HCT116 (cell line): Measurements from ENCODE around the gene ENTPD3. TPM values are rescaled to one million over a fixed set of nuclear protein-coding genes. Genes with fewer than 3 reads are reported as not detected.

Experiments used
- ATAC-seq: fragments of 200-7000 bp; cut with Tn5 transposase; 2 replicates; pipeline ENCODE4 v1.9.1; 2020; ENCODE audit warnings: mild to moderate bottlenecking, moderate library complexity
- BruUV-seq: library from RNA; stranded (reverse); fragments of 400-500 nt; replicated peaks from 2 replicates; lab custom pipeline; 2021; lab: Mats Ljungman, UMichigan
- CTCF ChIA-PET: fragments of 300-600 bp; sonication (Branson Sonifier 250); formaldehyde crosslinking; loops from one replicate; lab custom pipeline; 2021; ENCODE audit warnings: antibody characterized with exemption; lab: Charles Lee
- POLR2A ChIA-PET: fragments of 300-600, 350-600 bp; sonication (Branson Sonifier 250); formaldehyde crosslinking; loops from one replicate; lab custom pipeline; 2021; ENCODE audit warnings: antibody characterized with exemption; lab: Charles Lee
- RAD21 ChIA-PET, 2 experiments: fragments of 300-600 bp; sonication (Branson Sonifier 250); formaldehyde crosslinking; loops; one replicate each; lab custom pipeline; 2023; ENCODE audit warnings: low total read pairs in 2 of 2; ENCODE audit not compliant: uncharacterized antibody in 2 of 2, unreplicated experiment in 2 of 2, low non-redundant PET in 1 of 2; lab: Charles Lee
- DNase-seq: peaks from one replicate; pipeline ENCODE4 v3.0.0-alpha.2; 2010; ENCODE audit warnings: low read depth, low spot score
- H2AFZ ChIP-seq: fragments of 200-600 bp; shearing (Covaris generic), sonication (generic); 2 replicates; pipeline ENCODE4 v1.6.1; 2017; ENCODE audit warnings: low read depth, mixed run types, mixed read lengths, antibody characterized with exemption, low read length; ENCODE audit not compliant: poor library complexity, severe bottlenecking
- H3K27ac ChIP-seq: 2 replicates; pipeline ENCODE4 v1.5.1; 2012; ENCODE audit warnings: low read depth, low read length
- H3K27me3 ChIP-seq: fragments of 200-600 bp; sonication (generic); 2 replicates; pipeline ENCODE4 v1.6.1; 2016; ENCODE audit warnings: mixed run types, low read length, mixed read lengths; ENCODE audit not compliant: insufficient read depth
- H3K36me3 ChIP-seq, 2 experiments: fragments of 200-500 bp in 1 of 2; fragments of 200-600 bp in 1 of 2; sonication (Bioruptor generic) in 1 of 2; sonication (generic) in 1 of 2; 2 replicates each; pipeline versions ENCODE4 v1.5.1 to v1.6.1; 2014 to 2016; ENCODE audit warnings: low read length in 2 of 2, inconsistent platforms in 1 of 2, mixed read lengths in 1 of 2, mixed run types in 1 of 2; ENCODE audit not compliant: insufficient read depth in 2 of 2, control insufficient read depth in 1 of 2
- H3K4me1 ChIP-seq, 2 experiments: fragments of 200-600 bp in 1 of 2; sonication (generic) in 1 of 2; 2 replicates each; pipeline versions ENCODE4 v1.5.1 to v1.6.1; 2012 to 2017; ENCODE audit warnings: low read length in 2 of 2, inconsistent platforms in 1 of 2, mild to moderate bottlenecking in 1 of 2, mixed read lengths in 1 of 2, mixed run types in 1 of 2, moderate library complexity in 1 of 2; ENCODE audit not compliant: insufficient read depth in 2 of 2, control insufficient read depth in 1 of 2
- H3K4me2 ChIP-seq: fragments of 200-600 bp; sonication (generic); 2 replicates; pipeline ENCODE4 v1.6.1; 2017; ENCODE audit warnings: mixed run types, low read length, mixed read lengths
- H3K4me3 ChIP-seq, 2 experiments: fragments of 200-600 bp in 1 of 2; sonication (generic) in 1 of 2; replicated peaks in 1 of 2; 2 replicates each; pipeline ENCODE4 v1.5.1; 2011 to 2016; ENCODE audit warnings: low read length in 2 of 2, control low read depth in 1 of 2, low read depth in 1 of 2, mild to moderate bottlenecking in 1 of 2, mixed read lengths in 1 of 2, mixed run types in 1 of 2
- H3K79me2 ChIP-seq: fragments of 200-600 bp; sonication (generic); 2 replicates; pipeline ENCODE4 v1.6.1; 2017; ENCODE audit warnings: mild to moderate bottlenecking, mixed run types, low read length, moderate library complexity, mixed read lengths; ENCODE audit not compliant: insufficient read depth
- H3K9ac ChIP-seq: fragments of 200-600 bp; sonication (generic); 2 replicates; pipeline ENCODE4 v1.6.1; 2016; ENCODE audit warnings: low read length, mixed read lengths
- H3K9me2 ChIP-seq: fragments of 200-600 bp; sonication (generic), shearing (Covaris generic); 2 replicates; pipeline ENCODE4 v1.6.1; 2017; ENCODE audit warnings: mixed run types, mild to moderate bottlenecking, moderate library complexity; ENCODE audit not compliant: insufficient read depth
- H3K9me3 ChIP-seq, 2 experiments: fragments of 200-500 bp in 1 of 2; fragments of 200-600 bp in 1 of 2; sonication (Bioruptor generic) in 1 of 2; sonication (generic) in 1 of 2; 2 replicates each; pipeline ENCODE4 v1.6.1; 2014 to 2017; ENCODE audit warnings: low read length in 2 of 2, mixed read lengths in 2 of 2, inconsistent platforms in 1 of 2, low read depth in 1 of 2, mild to moderate bottlenecking in 1 of 2, mixed run types in 1 of 2, moderate library complexity in 1 of 2; ENCODE audit not compliant: control insufficient read depth in 1 of 2, insufficient read depth in 1 of 2
- H4K20me1 ChIP-seq: fragments of 200-600 bp; sonication (generic), shearing (Covaris generic); 2 replicates; pipeline ENCODE4 v1.6.1; 2017; ENCODE audit warnings: mixed run types, mild to moderate bottlenecking, moderate library complexity; ENCODE audit not compliant: insufficient read depth
- CEBPB ChIP-seq: IDR thresholded peaks from 2 replicates; pipeline ENCODE4 v1.6.1; 2012; ENCODE audit warnings: low read depth
- POLR2AphosphoS5 ChIP-seq: IDR thresholded peaks from 2 replicates; pipeline ENCODE4 v1.6.1; 2011; ENCODE audit warnings: mild to moderate bottlenecking, low read depth, low read length, moderate library complexity
- RAD21 ChIP-seq: IDR thresholded peaks from 2 replicates; pipeline ENCODE4 v1.6.1; 2012; ENCODE audit warnings: low read depth, mild to moderate bottlenecking
- SIN3A ChIP-seq: IDR thresholded peaks from 2 replicates; pipeline ENCODE4 v1.6.1; 2012; ENCODE audit warnings: low read depth
- SRF ChIP-seq: IDR thresholded peaks from 2 replicates; pipeline ENCODE4 v1.6.1; 2012; ENCODE audit warnings: low read depth
- TCF7L2 ChIP-seq: IDR thresholded peaks from 2 replicates; pipeline ENCODE4 v1.7.0; 2011; ENCODE audit warnings: borderline replicate concordance, inconsistent platforms; ENCODE audit not compliant: insufficient read depth, insufficient read length; ENCODE audit errors: extremely low read depth
- intact Hi-C: fragments of 100-400 bp; cut with micrococcal nuclease; formaldehyde crosslinking; loops from 2 replicates; pipeline ENCODE4 v1.10.0; 2022
- total RNA-seq: library from RNA; stranded (reverse); gene quantifications from one replicate; pipeline ENCODE4 v1.2.1, GENCODE V29; 2021; ENCODE audit not compliant: unreplicated experiment
- TF ChIP-seq, protein P1 (sequence below): IDR thresholded peaks from 2 replicates; pipeline ENCODE4 v1.6.1; 2012; ENCODE audit warnings: low read depth
- TF ChIP-seq, protein P2 (sequence below), 3 experiments: fragments of 200-600 bp in 1 of 3; sonication (generic) in 1 of 3; IDR thresholded peaks in 2 of 3; conservative IDR thresholded peaks in 1 of 3; 2 replicates each; pipeline ENCODE4 v1.5.1; 2012 to 2017; ENCODE audit warnings: low read depth in 2 of 3, low read length in 2 of 3, antibody characterized with exemption in 1 of 3, borderline replicate concordance in 1 of 3, control low read depth in 1 of 3, mild to moderate bottlenecking in 1 of 3, mixed read lengths in 1 of 3, mixed run types in 1 of 3, moderate library complexity in 1 of 3; ENCODE audit not compliant: insufficient read depth in 1 of 3

Gene ENTPD3
- total RNA-seq, 1 experiment from 2014 or later, result not detected

DNA sequence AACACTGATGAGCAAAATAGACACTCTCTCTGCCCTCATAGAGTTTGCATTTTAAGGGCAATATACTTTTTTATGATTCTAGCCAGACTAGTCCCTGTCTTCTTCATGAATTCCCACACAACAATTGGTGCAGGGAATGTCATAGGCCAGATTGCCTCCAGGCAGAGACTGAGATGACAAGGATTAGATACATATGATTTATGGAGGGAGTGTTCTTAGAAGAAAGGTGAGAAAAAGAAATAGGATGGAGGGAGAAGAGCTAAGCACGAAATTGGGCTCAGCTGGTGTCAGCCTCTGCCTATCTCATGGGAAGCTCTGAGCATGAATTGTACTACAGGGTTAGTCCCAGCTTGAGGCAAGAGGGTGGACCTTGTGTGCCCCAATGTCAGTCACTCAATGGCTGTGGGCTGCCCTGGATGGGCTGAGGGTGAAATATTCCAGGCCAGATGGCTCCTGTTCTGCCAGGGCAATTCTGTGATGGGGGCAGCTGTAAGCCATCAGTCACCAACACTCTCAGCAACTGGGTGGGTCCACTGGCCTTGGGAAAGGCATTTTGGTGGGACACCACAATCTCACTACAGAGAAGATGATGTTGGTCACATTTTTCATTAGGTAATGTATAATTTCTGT is 46.3 kb upstream of the ENTPD3 start:
- H3K9ac ChIP-seq, result no peak overlapping the region
- TF ChIP-seq CEBPB, result no peak
- TF ChIP-seq TCF7L2, result no peak
- TF ChIP-seq, protein P1, sequence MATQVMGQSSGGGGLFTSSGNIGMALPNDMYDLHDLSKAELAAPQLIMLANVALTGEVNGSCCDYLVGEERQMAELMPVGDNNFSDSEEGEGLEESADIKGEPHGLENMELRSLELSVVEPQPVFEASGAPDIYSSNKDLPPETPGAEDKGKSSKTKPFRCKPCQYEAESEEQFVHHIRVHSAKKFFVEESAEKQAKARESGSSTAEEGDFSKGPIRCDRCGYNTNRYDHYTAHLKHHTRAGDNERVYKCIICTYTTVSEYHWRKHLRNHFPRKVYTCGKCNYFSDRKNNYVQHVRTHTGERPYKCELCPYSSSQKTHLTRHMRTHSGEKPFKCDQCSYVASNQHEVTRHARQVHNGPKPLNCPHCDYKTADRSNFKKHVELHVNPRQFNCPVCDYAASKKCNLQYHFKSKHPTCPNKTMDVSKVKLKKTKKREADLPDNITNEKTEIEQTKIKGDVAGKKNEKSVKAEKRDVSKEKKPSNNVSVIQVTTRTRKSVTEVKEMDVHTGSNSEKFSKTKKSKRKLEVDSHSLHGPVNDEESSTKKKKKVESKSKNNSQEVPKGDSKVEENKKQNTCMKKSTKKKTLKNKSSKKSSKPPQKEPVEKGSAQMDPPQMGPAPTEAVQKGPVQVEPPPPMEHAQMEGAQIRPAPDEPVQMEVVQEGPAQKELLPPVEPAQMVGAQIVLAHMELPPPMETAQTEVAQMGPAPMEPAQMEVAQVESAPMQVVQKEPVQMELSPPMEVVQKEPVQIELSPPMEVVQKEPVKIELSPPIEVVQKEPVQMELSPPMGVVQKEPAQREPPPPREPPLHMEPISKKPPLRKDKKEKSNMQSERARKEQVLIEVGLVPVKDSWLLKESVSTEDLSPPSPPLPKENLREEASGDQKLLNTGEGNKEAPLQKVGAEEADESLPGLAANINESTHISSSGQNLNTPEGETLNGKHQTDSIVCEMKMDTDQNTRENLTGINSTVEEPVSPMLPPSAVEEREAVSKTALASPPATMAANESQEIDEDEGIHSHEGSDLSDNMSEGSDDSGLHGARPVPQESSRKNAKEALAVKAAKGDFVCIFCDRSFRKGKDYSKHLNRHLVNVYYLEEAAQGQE, result no peak
- TF ChIP-seq POLR2AphosphoS5, result no peak
- TF ChIP-seq RAD21, result no peak
- TF ChIP-seq, protein P2, sequence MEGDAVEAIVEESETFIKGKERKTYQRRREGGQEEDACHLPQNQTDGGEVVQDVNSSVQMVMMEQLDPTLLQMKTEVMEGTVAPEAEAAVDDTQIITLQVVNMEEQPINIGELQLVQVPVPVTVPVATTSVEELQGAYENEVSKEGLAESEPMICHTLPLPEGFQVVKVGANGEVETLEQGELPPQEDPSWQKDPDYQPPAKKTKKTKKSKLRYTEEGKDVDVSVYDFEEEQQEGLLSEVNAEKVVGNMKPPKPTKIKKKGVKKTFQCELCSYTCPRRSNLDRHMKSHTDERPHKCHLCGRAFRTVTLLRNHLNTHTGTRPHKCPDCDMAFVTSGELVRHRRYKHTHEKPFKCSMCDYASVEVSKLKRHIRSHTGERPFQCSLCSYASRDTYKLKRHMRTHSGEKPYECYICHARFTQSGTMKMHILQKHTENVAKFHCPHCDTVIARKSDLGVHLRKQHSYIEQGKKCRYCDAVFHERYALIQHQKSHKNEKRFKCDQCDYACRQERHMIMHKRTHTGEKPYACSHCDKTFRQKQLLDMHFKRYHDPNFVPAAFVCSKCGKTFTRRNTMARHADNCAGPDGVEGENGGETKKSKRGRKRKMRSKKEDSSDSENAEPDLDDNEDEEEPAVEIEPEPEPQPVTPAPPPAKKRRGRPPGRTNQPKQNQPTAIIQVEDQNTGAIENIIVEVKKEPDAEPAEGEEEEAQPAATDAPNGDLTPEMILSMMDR (IDR thresholded peaks at IDR 0.05 in 2 of 3, conservative IDR thresholded peaks at IDR 0.05 in 1 of 3; ENCODE audit: borderline replicate concordance in 1 of 3, insufficient read depth in 1 of 3, low read depth in 2 of 3, low read length in 2 of 3), result no peak
- TF ChIP-seq SIN3A, result no peak
- TF ChIP-seq SRF, result no peak

More for the DNA sequence above, 46.3 kb upstream of the ENTPD3 start:
- no peak overlapping the region for H3K4me3 ChIP-seq
- H3K9me2 ChIP-seq, result no peaks in the 10 kb centered on the region; the same call in 1 of the 2 replicates
- CTCF ChIA-PET, result no interaction called here
- no peaks in the 10 kb centered on the region for H3K9me3 ChIP-seq
- no peaks in the 10 kb centered on the region for H4K20me1 ChIP-seq
- ATAC-seq, result no peak
- intact Hi-C loops, result no loop called here
- no peaks in the 10 kb centered on the region for H3K79me2 ChIP-seq
- H3K4me2 ChIP-seq, result no peak overlapping the region
- H3K4me1 ChIP-seq, result no peaks in the 10 kb centered on the region
- H3K36me3 ChIP-seq, result no peaks in the 10 kb centered on the region
- H2AFZ ChIP-seq, result no peak overlapping the region
- no peak overlapping the region for H3K27ac ChIP-seq
- no TSS peak for BruUV-seq
- RAD21 ChIA-PET, result no interaction called here
- no peaks in the 10 kb centered on the region for H3K27me3 ChIP-seq
- DNase-seq, result no peak
- POLR2A ChIA-PET, result no interaction called here
